ENCODE results near the gene LTV1.
"Not testable (repeated sequence)": the region's sequence is repeated elsewhere in the genome, so short reads cannot be mapped to it uniquely, and the experiment has no call there.

DNA sequence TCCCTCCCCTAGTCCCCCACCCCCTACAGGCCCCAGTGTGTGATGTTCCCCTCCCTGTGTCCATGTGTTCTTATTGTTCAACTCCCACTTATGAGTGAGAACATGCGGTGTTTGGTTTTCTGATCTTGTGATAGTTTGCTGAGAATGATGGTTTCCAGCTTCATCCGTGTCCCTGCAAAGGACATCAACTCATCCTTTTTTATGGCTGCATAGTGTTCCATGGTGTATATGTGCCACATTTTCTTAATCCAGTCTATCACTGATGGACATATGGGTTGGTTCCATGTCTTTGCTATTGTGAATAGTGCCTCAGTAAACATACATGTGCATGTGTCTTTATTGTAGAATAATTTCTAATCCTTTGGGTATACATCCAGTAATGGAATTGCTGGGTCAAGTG is 46.6 kb upstream of the LTV1 start:
- not testable (repeated sequence) for TF ChIP-seq IRF2 (CRISPR knock-in tag; IDR thresholded peaks at IDR 0.05); CHCHD3 (CRISPR knock-in tag; IDR thresholded peaks at IDR 0.05); BACH1 (tag; IDR thresholded peaks at IDR 0.05); SREBF1 (IDR thresholded peaks at IDR 0.05; ENCODE audit: borderline replicate concordance, low read depth, low read length); NFE2 (IDR thresholded peaks at IDR 0.05; ENCODE audit: low read depth); MTA3 (IDR thresholded peaks at IDR 0.05; ENCODE audit: borderline replicate concordance)
- TF ChIP-seq, protein P1, sequence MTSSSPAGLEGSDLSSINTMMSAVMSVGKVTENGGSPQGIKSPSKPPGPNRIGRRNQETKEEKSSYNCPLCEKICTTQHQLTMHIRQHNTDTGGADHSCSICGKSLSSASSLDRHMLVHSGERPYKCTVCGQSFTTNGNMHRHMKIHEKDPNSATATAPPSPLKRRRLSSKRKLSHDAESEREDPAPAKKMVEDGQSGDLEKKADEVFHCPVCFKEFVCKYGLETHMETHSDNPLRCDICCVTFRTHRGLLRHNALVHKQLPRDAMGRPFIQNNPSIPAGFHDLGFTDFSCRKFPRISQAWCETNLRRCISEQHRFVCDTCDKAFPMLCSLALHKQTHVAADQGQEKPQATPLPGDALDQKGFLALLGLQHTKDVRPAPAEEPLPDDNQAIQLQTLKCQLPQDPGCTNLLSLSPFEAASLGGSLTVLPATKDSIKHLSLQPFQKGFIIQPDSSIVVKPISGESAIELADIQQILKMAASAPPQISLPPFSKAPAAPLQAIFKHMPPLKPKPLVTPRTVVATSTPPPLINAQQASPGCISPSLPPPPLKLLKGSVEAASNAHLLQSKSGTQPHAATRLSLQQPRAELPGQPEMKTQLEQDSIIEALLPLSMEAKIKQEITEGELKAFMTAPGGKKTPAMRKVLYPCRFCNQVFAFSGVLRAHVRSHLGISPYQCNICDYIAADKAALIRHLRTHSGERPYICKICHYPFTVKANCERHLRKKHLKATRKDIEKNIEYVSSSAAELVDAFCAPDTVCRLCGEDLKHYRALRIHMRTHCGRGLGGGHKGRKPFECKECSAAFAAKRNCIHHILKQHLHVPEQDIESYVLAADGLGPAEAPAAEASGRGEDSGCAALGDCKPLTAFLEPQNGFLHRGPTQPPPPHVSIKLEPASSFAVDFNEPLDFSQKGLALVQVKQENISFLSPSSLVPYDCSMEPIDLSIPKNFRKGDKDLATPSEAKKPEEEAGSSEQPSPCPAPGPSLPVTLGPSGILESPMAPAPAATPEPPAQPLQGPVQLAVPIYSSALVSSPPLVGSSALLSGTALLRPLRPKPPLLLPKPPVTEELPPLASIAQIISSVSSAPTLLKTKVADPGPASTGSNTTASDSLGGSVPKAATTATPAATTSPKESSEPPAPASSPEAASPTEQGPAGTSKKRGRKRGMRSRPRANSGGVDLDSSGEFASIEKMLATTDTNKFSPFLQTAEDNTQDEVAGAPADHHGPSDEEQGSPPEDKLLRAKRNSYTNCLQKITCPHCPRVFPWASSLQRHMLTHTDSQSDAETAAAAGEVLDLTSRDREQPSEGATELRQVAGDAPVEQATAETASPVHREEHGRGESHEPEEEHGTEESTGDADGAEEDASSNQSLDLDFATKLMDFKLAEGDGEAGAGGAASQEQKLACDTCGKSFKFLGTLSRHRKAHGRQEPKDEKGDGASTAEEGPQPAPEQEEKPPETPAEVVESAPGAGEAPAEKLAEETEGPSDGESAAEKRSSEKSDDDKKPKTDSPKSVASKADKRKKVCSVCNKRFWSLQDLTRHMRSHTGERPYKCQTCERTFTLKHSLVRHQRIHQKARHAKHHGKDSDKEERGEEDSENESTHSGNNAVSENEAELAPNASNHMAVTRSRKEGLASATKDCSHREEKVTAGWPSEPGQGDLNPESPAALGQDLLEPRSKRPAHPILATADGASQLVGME (CRISPR knock-in tag; IDR thresholded peaks at IDR 0.05): not testable (repeated sequence)
